ENCODE measurements around the gene ZNF407. TPM values are rescaled to one million over a fixed set of nuclear protein-coding genes. Genes with fewer than 3 reads are reported as not detected.

ZNF407 gene
- total RNA-seq, 1 experiment from 2014 or later, result 7.6 TPM

DNA sequence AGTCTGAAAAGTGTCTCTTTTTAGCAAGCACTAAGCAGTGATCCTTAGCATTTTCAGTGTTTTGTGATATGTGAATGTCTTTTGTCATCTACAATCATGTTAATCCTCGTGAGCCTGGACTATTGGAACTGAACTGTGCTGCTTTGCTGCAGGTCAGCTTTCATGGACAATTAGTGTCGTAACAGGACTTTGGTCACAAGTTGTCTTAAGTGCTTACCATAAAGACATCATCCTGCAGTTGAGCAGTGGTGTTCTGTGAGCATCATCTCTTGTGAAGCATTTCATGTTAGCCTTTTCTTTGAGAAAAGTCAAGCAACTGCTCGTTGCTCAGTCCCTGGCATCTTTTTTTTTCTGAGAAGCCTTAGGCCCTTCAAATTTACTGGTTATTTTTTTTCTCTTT is 135.9 kb downstream of the ZNF407 start:
- no peaks in the 10 kb centered on the region for H3K4me1 ChIP-seq (ENCODE audit: control insufficient read depth in 1 of 2, insufficient read depth in 2 of 2, low read length in 2 of 2)
- DNase-seq (ENCODE audit: low read depth, low spot score), result no peak
- no peaks in the 10 kb centered on the region for H3K9me3 ChIP-seq (ENCODE audit: control insufficient read depth in 1 of 2, insufficient read depth in 1 of 2, low read depth in 1 of 2, low read length in 2 of 2)
- no peak overlapping the region for H3K4me3 ChIP-seq (replicated peaks in 1 of 2; ENCODE audit: low read depth in 1 of 2, low read length in 2 of 2)
- no peak overlapping the region for H3K27ac ChIP-seq (ENCODE audit: low read depth, low read length)
- CTCF ChIA-PET, result no interaction called here
- no peaks in the 10 kb centered on the region for H4K20me1 ChIP-seq (ENCODE audit: insufficient read depth)
- RAD21 ChIA-PET (ENCODE audit: low non-redundant PET in 1 of 2, low total read pairs in 2 of 2, uncharacterized antibody in 2 of 2, unreplicated experiment in 2 of 2), result no interaction called here
- no peaks in the 10 kb centered on the region for H3K79me2 ChIP-seq (ENCODE audit: insufficient read depth, low read length)
- no peaks in the 10 kb centered on the region for H3K27me3 ChIP-seq (ENCODE audit: insufficient read depth, low read length)
- no peak overlapping the region for H2AFZ ChIP-seq (ENCODE audit: low read depth, low read length, poor library complexity, severe bottlenecking)
- H3K9me2 ChIP-seq (ENCODE audit: insufficient read depth), result no peaks in the 10 kb centered on the region
- BruUV-seq (replicated peaks), result no TSS peak
- ATAC-seq, result no peak
- POLR2A ChIA-PET, result no interaction called here
- H3K36me3 ChIP-seq (ENCODE audit: control insufficient read depth in 1 of 2, insufficient read depth in 2 of 2, low read length in 2 of 2), result no peaks in the 10 kb centered on the region
- H3K9ac ChIP-seq (ENCODE audit: low read length), result no peak overlapping the region
- intact Hi-C loops (cut with micrococcal nuclease), result no loop called here
- no peak for TF ChIP-seq SIN3A (IDR thresholded peaks at IDR 0.05; ENCODE audit: low read depth)
- no peak for TF ChIP-seq EZH2phosphoT487 (IDR thresholded peaks at IDR 0.05; ENCODE audit: borderline replicate concordance)
- TF ChIP-seq CEBPB (IDR thresholded peaks at IDR 0.05; ENCODE audit: low read depth), result no peak
- TF ChIP-seq, protein P1, sequence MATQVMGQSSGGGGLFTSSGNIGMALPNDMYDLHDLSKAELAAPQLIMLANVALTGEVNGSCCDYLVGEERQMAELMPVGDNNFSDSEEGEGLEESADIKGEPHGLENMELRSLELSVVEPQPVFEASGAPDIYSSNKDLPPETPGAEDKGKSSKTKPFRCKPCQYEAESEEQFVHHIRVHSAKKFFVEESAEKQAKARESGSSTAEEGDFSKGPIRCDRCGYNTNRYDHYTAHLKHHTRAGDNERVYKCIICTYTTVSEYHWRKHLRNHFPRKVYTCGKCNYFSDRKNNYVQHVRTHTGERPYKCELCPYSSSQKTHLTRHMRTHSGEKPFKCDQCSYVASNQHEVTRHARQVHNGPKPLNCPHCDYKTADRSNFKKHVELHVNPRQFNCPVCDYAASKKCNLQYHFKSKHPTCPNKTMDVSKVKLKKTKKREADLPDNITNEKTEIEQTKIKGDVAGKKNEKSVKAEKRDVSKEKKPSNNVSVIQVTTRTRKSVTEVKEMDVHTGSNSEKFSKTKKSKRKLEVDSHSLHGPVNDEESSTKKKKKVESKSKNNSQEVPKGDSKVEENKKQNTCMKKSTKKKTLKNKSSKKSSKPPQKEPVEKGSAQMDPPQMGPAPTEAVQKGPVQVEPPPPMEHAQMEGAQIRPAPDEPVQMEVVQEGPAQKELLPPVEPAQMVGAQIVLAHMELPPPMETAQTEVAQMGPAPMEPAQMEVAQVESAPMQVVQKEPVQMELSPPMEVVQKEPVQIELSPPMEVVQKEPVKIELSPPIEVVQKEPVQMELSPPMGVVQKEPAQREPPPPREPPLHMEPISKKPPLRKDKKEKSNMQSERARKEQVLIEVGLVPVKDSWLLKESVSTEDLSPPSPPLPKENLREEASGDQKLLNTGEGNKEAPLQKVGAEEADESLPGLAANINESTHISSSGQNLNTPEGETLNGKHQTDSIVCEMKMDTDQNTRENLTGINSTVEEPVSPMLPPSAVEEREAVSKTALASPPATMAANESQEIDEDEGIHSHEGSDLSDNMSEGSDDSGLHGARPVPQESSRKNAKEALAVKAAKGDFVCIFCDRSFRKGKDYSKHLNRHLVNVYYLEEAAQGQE (IDR thresholded peaks at IDR 0.05; ENCODE audit: low read depth), result no peak
- H3K4me2 ChIP-seq (ENCODE audit: low read length), result no peak overlapping the region

DNA sequence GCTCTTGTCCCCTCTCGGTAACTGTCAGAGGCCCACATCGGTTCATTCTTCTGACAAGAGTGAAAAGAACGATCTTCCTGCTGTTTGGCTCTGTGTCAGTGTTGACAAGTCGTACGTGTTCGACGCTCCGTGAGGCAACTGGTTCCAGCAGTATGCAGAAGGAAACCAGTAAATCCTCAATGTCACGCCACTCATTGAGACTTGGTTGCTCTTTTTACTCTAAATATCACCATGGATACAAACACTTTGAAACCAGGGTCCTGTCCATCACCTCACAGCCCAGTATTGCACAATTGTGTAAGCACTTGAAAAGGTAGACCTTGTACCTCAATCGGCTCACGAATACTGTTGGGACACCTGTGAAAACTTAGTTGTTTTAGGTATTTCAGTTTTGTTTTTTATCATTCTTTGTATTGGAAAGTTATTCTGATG is 136.4 kb downstream of the ZNF407 start:
- H3K36me3 ChIP-seq (ENCODE audit: control insufficient read depth in 1 of 2, insufficient read depth in 2 of 2, low read length in 2 of 2), result no peaks in the 10 kb centered on the region
- ATAC-seq (no peak), DNase-seq (ENCODE audit: low read depth, low spot score) (no peak)
- no peak overlapping the region for H3K27ac ChIP-seq (ENCODE audit: low read depth, low read length)
- H4K20me1 ChIP-seq (ENCODE audit: insufficient read depth), result no peaks in the 10 kb centered on the region
- intact Hi-C loops (cut with micrococcal nuclease), result no loop called here
- no peaks in the 10 kb centered on the region for H3K79me2 ChIP-seq (ENCODE audit: insufficient read depth, low read length)
- no peaks in the 10 kb centered on the region for H3K27me3 ChIP-seq (ENCODE audit: insufficient read depth, low read length)
- RAD21 ChIA-PET (ENCODE audit: low non-redundant PET in 1 of 2, low total read pairs in 2 of 2, uncharacterized antibody in 2 of 2, unreplicated experiment in 2 of 2), result no interaction called here
- H3K4me2 ChIP-seq (ENCODE audit: low read length), result no peak overlapping the region
- POLR2A ChIA-PET, result no interaction called here
- H3K9me2 ChIP-seq (ENCODE audit: insufficient read depth), result no peaks in the 10 kb centered on the region
- no peak for TF ChIP-seq EGR1 (IDR thresholded peaks at IDR 0.05; ENCODE audit: low read depth)
- TF ChIP-seq TCF7L2 (IDR thresholded peaks at IDR 0.05; ENCODE audit: borderline replicate concordance, extremely low read depth, insufficient read depth, insufficient read length), result no peak
- no peak overlapping the region for H2AFZ ChIP-seq (ENCODE audit: low read depth, low read length, poor library complexity, severe bottlenecking)
- H3K4me3 ChIP-seq (replicated peaks in 1 of 2; ENCODE audit: low read depth in 1 of 2, low read length in 2 of 2), result no peak overlapping the region
- CTCF ChIA-PET, result no interaction called here
- no peak overlapping the region for H3K9ac ChIP-seq (ENCODE audit: low read length)
- no TSS peak for BruUV-seq (replicated peaks)
- no peaks in the 10 kb centered on the region for H3K4me1 ChIP-seq (ENCODE audit: control insufficient read depth in 1 of 2, insufficient read depth in 2 of 2, low read length in 2 of 2)
- H3K9me3 ChIP-seq (ENCODE audit: control insufficient read depth in 1 of 2, insufficient read depth in 1 of 2, low read depth in 1 of 2, low read length in 2 of 2), result no peaks in the 10 kb centered on the region
